Activated CD4-positive, alpha-beta T cell treated with anti-CD3 and anti-CD28 coated beads, Interleukin-2, amount 10 ng/mL, durations not matched to agents 7 days and 5 days (primary cell): Measurements from ENCODE around the gene PARD3. TPM values are rescaled to one million over a fixed set of nuclear protein-coding genes. Genes with fewer than 3 reads are reported as not detected.

Experiments
- CTCF ChIA-PET: fragments of 350-600 bp; sonication (Branson Sonifier 250); formaldehyde crosslinking; loops from one replicate; lab custom pipeline; 2021; ENCODE audit warnings: antibody characterized with exemption; lab: Charles Lee
- POLR2A ChIA-PET: fragments of 350-600 bp; sonication (Branson Sonifier 250); formaldehyde crosslinking; loops from one replicate; lab custom pipeline; 2021; ENCODE audit warnings: antibody characterized with exemption; lab: Charles Lee
- DNase-seq: peaks from one replicate; pipeline ENCODE4 v3.0.0-alpha.2; 2020
- H3K27ac Mint-ChIP-seq: one replicate; pipeline ENCODE4 v1.8.0; 2021; ENCODE audit warnings: mild to moderate bottlenecking, moderate library complexity, mixed read lengths
- H3K27me3 Mint-ChIP-seq: one replicate; pipeline ENCODE4 v1.8.0; 2021; ENCODE audit warnings: mixed read lengths
- H3K36me3 Mint-ChIP-seq: one replicate; pipeline ENCODE4 v1.8.0; 2021; ENCODE audit warnings: low read depth, mixed read lengths
- H3K4me1 Mint-ChIP-seq: one replicate; pipeline ENCODE4 v1.8.0; 2021; ENCODE audit warnings: mixed read lengths
- H3K4me3 Mint-ChIP-seq: one replicate; pipeline ENCODE4 v1.8.0; 2021; ENCODE audit warnings: mild to moderate bottlenecking, moderate library complexity, mixed read lengths
- H3K9me3 Mint-ChIP-seq: one replicate; pipeline ENCODE4 v1.8.0; 2021; ENCODE audit warnings: mixed read lengths
- total RNA-seq, 2 experiments: library from RNA; stranded (reverse); gene quantifications; one replicate each; pipeline ENCODE4 v1.2.3, GENCODE V29; 2021

Gene PARD3
- total RNA-seq, 2 experiments from 2014 or later = 1.0 to 1.2 TPM

DNA sequence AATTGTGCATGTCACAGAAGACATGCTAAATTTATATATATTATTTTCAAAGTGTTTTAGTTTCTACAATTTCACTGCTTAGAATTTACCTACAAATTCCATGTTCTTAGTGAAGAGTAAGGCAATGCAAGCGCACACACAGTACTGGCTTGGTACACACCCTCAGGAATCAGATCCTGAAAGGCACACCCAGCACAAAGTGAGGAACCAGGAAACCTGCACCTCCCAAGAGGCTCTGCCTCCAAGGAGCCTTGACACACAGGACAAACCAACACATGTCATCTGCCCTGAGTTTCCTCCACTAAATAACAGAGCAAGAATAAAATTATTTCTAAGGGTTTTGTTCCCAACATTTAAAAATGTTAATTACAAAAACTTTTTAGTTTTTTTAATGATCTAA, 156.2 kb downstream of the PARD3 start:
- no peak overlapping the region for H3K27ac Mint-ChIP-seq
- ChIA-PET POLR2A (no interaction called here), CTCF (no interaction called here)
- no peaks in the 10 kb centered on the region for H3K36me3 Mint-ChIP-seq
- no peaks in the 10 kb centered on the region for H3K9me3 Mint-ChIP-seq
- H3K27me3 Mint-ChIP-seq = peaks cover 3% of the 10 kb centered on the region
- no peak overlapping the region for H3K4me3 Mint-ChIP-seq
- H3K4me1 Mint-ChIP-seq = peaks cover 3% of the 10 kb centered on the region
- DNase-seq = no peak

DNA sequence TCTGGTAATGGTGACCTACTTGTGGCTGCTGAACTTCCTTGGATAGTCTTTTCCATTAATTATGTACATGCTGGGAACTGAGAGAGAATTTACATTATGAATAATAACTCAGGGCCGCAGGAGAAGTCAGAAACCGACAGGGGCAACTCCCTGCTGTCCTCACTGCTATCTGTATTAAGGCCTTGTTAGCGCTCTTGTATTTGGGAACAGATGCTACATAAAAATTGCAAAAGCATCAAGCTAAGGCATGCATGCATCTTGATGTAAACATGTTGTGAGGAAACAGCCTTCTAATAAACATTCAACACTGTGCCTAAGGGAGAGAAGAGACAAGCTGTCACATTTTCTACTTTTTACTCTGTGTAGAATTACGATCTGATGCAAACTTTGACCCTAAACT, 158.4 kb downstream of the PARD3 start:
- Mint-ChIP-seq H3K27ac (no peak overlapping the region), H3K4me3 (no peak overlapping the region), H3K4me1 (no peaks in the 10 kb centered on the region), H3K36me3 (no peaks in the 10 kb centered on the region), H3K9me3 (no peaks in the 10 kb centered on the region), H3K27me3 (peaks cover 2% of the 10 kb centered on the region)
- ChIA-PET POLR2A (no interaction called here), CTCF (no interaction called here)
- DNase-seq = no peak

DNA sequence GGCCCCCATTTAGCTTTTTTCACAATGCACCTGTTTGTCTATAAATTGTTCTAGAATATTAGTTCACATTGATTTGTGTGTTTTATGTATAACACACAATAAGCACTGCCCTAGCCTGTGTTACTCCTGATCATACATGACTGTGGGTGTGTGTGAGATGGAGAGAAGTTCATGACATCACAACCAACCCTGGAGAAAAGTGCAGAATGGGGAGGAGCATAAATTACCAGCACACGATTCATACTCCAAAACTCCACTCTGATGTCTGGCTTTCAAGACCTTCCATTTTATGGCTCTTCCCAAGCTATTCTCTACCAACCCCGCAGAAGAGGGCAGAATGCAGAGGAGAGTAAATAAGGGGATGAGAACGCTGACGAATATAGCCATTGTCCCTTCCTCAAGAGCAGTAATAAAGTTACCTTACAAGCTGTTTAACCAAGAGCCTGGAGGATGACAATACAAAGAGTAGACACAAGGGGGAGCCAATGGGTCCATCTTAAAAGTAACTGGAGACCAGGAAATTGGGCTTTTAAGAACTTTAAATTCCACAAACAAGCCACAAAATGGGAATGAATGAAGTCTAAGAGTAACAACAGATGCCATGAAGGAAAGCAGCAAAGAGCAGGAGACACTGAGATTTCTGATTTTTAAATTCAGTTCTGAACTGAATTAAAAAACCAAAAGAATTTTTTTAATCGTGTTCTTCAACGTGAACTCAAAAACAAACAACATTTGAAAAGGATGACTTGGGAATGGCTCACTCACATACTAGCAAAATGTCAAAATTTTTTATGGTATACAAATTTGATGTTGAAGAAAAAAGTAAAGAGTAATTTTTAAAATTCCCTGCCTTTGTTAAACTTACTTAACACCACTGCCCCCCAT, 159.6 kb downstream of the PARD3 start:
- peak; percentile 56 for DNase-seq
- Mint-ChIP-seq H3K27me3 (peaks cover 2% of the 10 kb centered on the region), H3K27ac (no peak overlapping the region), H3K36me3 (no peaks in the 10 kb centered on the region), H3K4me3 (no peak overlapping the region), H3K9me3 (no peaks in the 10 kb centered on the region), H3K4me1 (no peaks in the 10 kb centered on the region)
- CTCF ChIA-PET = interaction anchor here (1.1 kb wide), 1 partner anchor 9 kb away, joined by 3 read pairs; no protein-coding TSS in a partner anchor
- POLR2A ChIA-PET = no interaction called here

DNA sequence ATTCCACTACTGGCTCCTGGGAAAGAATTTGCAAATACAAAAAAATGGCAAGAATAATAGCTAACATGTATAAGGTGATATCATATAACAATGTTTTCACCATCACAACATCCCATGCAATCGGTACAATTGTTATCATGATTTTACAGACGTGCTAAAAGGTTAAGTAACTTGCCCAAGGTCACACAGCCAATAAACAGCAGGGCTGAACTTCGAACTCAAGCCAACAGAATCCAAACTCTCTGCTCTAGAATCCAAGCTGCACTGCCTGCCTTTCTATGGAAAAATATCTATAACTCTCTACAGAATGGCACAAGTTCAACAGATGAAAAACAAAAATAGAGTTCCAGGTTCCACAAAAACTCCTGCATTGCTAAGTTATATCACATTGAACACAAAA, 160.9 kb downstream of the PARD3 start:
- ChIA-PET POLR2A (no interaction called here), CTCF (interaction anchor here (0.6 to 1.1 kb wide), 3 partner anchors 8 to 133 kb away, joined by 3 to 4 read pairs (median 3); no protein-coding TSS in a partner anchor)
- Mint-ChIP-seq H3K27ac (no peak overlapping the region), H3K27me3 (peaks cover 2% of the 10 kb centered on the region), H3K4me1 (no peaks in the 10 kb centered on the region), H3K4me3 (no peak overlapping the region), H3K36me3 (no peaks in the 10 kb centered on the region), H3K9me3 (no peaks in the 10 kb centered on the region)
- DNase-seq = no peak

DNA sequence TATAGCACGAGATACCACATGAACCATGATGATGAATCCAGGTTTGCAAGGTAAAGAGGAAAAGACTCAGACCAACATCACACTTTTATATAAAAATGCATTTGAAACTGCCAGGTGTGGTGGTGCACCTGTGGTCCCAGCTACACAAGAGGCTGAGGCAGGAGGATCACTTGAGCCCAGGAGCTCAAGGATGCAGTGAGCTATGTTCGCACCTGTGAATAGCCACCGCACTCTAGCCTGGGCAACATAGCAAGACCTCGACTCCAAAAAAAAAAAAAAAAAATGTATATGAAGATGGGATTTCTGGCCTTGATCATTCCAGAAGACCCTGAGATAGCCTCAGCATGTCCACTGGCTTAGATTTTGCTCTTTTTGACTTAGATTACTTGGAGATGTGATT, 161.6 kb downstream of the PARD3 start:
- Mint-ChIP-seq H3K36me3 (no peaks in the 10 kb centered on the region), H3K27me3 (peaks cover 2% of the 10 kb centered on the region), H3K4me1 (no peaks in the 10 kb centered on the region), H3K4me3 (no peak overlapping the region), H3K27ac (no peak overlapping the region), H3K9me3 (no peaks in the 10 kb centered on the region)
- POLR2A ChIA-PET = no interaction called here
- CTCF ChIA-PET = no interaction called here
- DNase-seq = no peak

DNA sequence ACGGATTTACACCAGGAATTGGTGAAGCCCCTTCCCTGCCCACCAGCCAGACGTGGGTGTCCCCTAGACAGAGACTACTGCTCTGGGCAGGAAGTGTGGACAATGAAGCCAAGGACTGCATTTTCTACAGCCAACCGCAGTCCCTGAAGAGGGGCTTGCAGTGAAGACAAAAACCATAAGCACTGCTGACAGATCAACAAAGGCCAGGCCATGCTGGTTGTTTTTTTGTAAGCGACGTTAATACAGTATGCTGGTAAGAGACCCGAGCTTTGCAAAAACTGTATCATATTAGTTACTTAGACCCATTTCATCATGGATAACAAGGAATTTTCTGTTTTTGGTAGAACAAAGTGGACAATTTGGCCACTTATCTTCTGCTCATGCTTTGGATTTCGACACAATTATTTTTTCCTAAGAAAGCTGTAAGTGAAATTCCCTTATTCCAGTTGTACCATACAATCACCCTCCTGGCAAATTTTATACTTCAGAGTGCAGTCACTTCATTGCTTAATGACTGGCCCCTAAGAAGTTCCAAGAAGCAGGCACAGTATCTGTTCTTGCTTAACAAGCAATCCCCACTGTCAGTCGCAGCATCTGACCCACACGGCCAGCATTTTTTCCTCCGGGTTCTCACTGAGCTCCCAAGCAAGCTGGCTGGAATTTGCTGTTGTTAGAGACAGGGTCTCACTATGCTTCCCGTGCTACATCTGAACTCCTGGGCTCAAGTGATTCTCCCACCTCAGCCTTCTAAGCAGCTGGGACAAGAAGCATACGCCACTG, 163.5 kb downstream of the PARD3 start:
- Mint-ChIP-seq H3K27me3 (peaks cover 2% of the 10 kb centered on the region), H3K4me3 (no peak overlapping the region), H3K4me1 (no peaks in the 10 kb centered on the region), H3K9me3 (no peaks in the 10 kb centered on the region), H3K36me3 (no peaks in the 10 kb centered on the region), H3K27ac (no peak overlapping the region)
- DNase-seq = no peak
- ChIA-PET CTCF (interaction anchor here (0.6 to 0.8 kb wide), 2 partner anchors 341 to 1153 kb away, joined by 3 read pairs; no protein-coding TSS in a partner anchor), POLR2A (no interaction called here)

DNA sequence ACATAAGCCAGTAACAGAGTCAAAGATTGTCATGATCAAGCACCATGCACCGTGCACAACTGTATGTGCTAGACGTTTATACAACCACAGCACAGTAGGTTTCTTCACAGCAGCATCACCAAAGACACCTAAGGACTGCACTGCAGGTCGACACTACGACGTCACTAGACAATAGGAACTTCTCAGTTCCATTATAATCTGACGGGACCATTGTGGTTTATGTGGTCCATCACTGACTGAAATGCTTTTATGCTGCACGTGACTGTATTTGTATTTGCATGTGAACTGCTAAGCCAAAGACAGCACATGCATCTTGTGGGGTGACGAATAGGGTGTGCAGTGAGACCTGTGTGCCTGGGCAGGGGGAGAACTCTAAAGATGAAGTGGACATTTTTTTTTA, 164.9 kb downstream of the PARD3 start:
- CTCF ChIA-PET = no interaction called here
- Mint-ChIP-seq H3K27me3 (peaks cover 2% of the 10 kb centered on the region), H3K4me1 (no peaks in the 10 kb centered on the region), H3K4me3 (no peak overlapping the region), H3K27ac (no peak overlapping the region), H3K9me3 (no peaks in the 10 kb centered on the region), H3K36me3 (no peaks in the 10 kb centered on the region)
- no peak for DNase-seq
- POLR2A ChIA-PET = no interaction called here

DNA sequence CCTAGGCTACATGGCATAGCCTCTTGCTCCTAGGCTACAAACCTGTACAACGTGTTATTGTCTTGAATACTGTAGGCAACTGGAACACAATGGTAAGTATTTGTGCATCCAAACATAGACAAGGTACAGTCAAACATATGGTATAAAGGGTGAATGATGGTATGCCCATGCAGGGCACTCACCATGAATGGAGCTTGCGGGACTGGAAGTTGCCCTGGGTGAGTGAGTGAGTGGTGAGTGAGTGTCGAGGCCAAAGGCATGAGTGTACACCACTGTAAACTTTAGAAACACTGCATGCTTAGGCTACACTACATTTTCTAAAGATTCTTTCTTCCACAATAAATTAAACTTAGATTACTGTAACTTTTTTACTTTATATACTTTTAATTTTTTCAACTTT, 165.7 kb downstream of the PARD3 start:
- Mint-ChIP-seq H3K4me3 (no peak overlapping the region), H3K36me3 (no peaks in the 10 kb centered on the region), H3K9me3 (no peaks in the 10 kb centered on the region), H3K27ac (no peak overlapping the region), H3K4me1 (no peaks in the 10 kb centered on the region), H3K27me3 (peaks cover 2% of the 10 kb centered on the region)
- DNase-seq = no peak
- POLR2A ChIA-PET = no interaction called here
- CTCF ChIA-PET = interaction anchor here (0.6 kb wide), 1 partner anchor 310 kb away, joined by 3 read pairs; no protein-coding TSS in a partner anchor

DNA sequence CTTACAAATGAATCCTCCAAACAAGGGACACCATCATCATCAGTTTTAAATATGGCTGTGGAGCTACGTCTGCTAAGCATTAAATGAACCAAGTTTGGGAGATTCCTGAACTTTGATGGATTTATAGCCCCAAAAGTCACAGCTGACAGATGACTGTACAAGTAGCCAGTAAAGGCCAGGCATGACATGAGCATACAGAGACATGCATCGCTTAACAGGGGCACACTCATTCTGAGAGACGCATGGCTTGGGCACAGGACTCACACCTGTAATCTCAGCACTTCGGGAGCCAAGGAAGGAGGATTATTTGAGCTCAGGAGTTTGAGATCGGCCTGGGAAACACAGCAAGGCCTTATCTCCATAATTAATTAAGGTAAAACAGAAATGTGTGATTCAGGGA, 166.2 kb downstream of the PARD3 start:
- peaks cover 2% of the 10 kb centered on the region for H3K27me3 Mint-ChIP-seq
- H3K4me1 Mint-ChIP-seq = no peaks in the 10 kb centered on the region
- no peaks in the 10 kb centered on the region for H3K9me3 Mint-ChIP-seq
- CTCF ChIA-PET = interaction anchor here (0.6 kb wide), 1 partner anchor 311 kb away, joined by 3 read pairs; no protein-coding TSS in a partner anchor
- H3K27ac Mint-ChIP-seq = peak overlapping the region; percentile 28
- H3K4me3 Mint-ChIP-seq = no peak overlapping the region
- POLR2A ChIA-PET = no interaction called here
- DNase-seq = no peak
- no peaks in the 10 kb centered on the region for H3K36me3 Mint-ChIP-seq

DNA sequence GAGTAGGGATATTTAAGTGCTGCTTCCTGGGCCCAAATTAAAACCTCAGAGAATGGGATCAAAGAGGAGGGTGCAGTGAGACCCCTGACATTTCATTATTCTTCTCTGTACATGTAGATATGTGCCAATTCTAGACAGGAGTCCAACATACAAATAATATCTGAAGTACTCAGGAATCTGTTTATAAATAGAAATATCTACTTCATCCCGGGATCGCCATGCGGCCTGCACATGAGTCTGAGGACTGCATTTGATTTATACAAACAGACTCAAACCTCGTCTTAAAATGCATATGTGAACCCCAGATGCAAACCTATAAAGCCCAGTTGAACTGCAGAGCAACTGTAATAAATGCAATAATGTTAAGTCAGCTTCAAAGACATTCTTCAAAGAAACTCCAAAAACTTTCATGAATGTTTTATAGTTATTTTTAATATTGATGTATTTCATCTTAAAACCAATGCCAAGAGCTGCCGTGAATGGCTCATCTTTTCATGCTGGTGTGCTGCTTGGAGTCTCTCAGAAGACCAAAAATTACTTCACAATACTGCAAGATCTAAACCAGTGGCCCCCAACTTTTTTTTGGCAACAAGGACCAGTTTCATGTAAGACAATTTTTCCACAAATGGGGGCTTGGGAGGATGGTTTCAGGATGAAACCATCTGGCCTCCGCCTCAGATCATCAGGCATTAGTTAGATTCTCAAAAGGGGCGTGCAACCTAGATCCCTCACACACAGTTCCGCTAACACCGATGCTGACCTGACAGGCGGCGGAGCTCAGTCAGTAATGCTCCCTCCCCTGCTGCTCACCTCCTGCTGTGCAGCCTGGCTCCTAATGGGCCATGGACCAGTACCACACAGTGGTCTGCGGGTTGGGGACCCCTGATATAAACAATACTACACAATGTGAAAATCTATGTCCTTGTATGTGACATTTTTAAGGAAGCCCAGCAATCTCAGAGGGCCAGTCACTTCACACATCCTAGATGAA, 166.9 kb downstream of the PARD3 start:
- Mint-ChIP-seq H3K4me1 (no peaks in the 10 kb centered on the region), H3K4me3 (no peak overlapping the region), H3K27ac (no peak overlapping the region), H3K9me3 (no peaks in the 10 kb centered on the region), H3K27me3 (no peaks in the 10 kb centered on the region), H3K36me3 (no peaks in the 10 kb centered on the region)
- ChIA-PET POLR2A (no interaction called here), CTCF (interaction anchor here (0.9 to 1.0 kb wide), 2 partner anchors 9 to 1455 kb away, joined by 3 to 4 read pairs; no protein-coding TSS in a partner anchor)
- DNase-seq = no peak

DNA sequence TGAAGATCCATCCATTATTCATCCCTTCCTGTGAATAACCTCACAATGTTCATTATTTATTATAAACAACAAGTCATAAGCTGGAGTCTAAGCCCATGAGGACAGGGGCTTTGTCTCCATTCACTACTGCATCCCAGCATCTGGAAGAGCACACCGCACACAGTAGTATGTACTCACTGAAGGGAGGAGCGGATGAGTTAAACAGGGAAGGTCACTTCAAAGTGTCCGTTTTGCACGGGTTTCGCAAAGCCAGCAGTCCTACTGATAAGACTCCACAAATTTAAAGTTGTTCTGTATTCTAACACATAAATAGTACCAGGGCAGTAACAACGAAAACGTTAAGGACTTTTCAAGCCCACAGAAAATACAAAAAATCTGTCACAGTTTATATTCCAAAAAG, 167.9 kb downstream of the PARD3 start:
- ChIA-PET POLR2A (no interaction called here), CTCF (interaction anchor here (0.9 to 1.0 kb wide), 2 partner anchors 8 to 1454 kb away, joined by 3 to 4 read pairs; no protein-coding TSS in a partner anchor)
- Mint-ChIP-seq H3K9me3 (no peaks in the 10 kb centered on the region), H3K4me3 (no peak overlapping the region), H3K27ac (no peak overlapping the region), H3K4me1 (no peaks in the 10 kb centered on the region), H3K36me3 (no peaks in the 10 kb centered on the region), H3K27me3 (no peaks in the 10 kb centered on the region)
- DNase-seq = no peak

DNA sequence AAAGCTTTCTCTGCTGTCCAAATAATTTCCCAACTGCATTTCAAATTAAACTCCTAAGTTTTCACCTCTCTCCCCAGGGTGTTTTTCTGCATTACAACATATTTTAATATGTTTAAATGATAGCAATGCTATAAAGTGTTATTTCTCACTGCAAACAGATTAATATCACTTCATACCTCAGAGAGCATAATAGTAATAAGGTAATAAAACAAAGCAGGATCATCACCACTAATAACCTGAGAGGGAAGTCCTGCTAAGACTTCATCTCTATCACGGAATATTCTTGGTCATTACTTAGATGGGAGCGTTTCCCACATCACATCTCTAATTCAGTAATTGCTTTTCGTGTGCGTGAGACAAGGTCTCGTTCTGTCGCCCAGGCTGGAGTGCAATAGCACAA, 168.8 kb downstream of the PARD3 start:
- CTCF ChIA-PET = interaction anchor here (0.9 kb wide), 1 partner anchor 9 kb away, joined by 3 read pairs; no protein-coding TSS in a partner anchor
- no peaks in the 10 kb centered on the region for H3K36me3 Mint-ChIP-seq
- no peaks in the 10 kb centered on the region for H3K27me3 Mint-ChIP-seq
- H3K4me3 Mint-ChIP-seq = no peak overlapping the region
- H3K4me1 Mint-ChIP-seq = no peaks in the 10 kb centered on the region
- H3K27ac Mint-ChIP-seq = no peak overlapping the region
- POLR2A ChIA-PET = no interaction called here
- H3K9me3 Mint-ChIP-seq = no peaks in the 10 kb centered on the region
- no peak for DNase-seq
